ENCODE data around the gene ZBTB7C. TPM values are rescaled to one million over a fixed set of nuclear protein-coding genes. Genes with fewer than 3 reads are reported as not detected.

Gene ZBTB7C
- total and polyA plus RNA-seq, 2 of the 4 experiments (the other 2 are of a cell fraction) = not detected

GRCh38 chr18:48361801-48362200 is 47.4 kb downstream of the ZBTB7C start:
- dilution Hi-C loops (cut with HindIII; ENCODE audit: low sequenced_read_pairs, unreplicated experiment) (no loop called here), in situ Hi-C loops (cut with MboI; ENCODE audit: low sequenced_read_pairs) (no loop called here), intact Hi-C loops (cut with micrococcal nuclease) (no loop called here)
- ATAC-seq (ENCODE audit: low read depth) (no peak), DNase-seq (no peak)
- no peaks in the 10 kb centered on the region for H3K9me3 ChIP-seq (ENCODE audit: control insufficient read depth, insufficient read depth, low read length)
- H3K27ac ChIP-seq (ENCODE audit: insufficient read depth, low read length) = no peak overlapping the region
- no peak overlapping the region for H2BK120ac ChIP-seq (ENCODE audit: low read depth, low read length)
- no peak overlapping the region for H3K4ac ChIP-seq (ENCODE audit: low read depth, low read length)
- no peak overlapping the region for H2BK20ac ChIP-seq (ENCODE audit: low read depth, low read length)
- TF ChIP-seq FOS (IDR thresholded peaks at IDR 0.05; ENCODE audit: low read depth, low read length) (no peak), RCOR1 (IDR thresholded peaks at IDR 0.05; ENCODE audit: insufficient replicate concordance, low read length) (no peak), CHD1 (IDR thresholded peaks at IDR 0.05; ENCODE audit: low read depth, low read length) (no peak), POLR2A (IDR thresholded peaks at IDR 0.05; ENCODE audit: low read depth, low read length) (no peak), MXI1 (IDR thresholded peaks at IDR 0.05; ENCODE audit: borderline replicate concordance, low read depth, low read length) (no peak), RAD21 (IDR thresholded peaks at IDR 0.05; ENCODE audit: low read length) (no peak), SMC3 (IDR thresholded peaks at IDR 0.05; ENCODE audit: low read depth, low read length) (no peak), RFX5 (IDR thresholded peaks at IDR 0.05; ENCODE audit: low read depth, low read length) (no peak), MAFK (IDR thresholded peaks at IDR 0.05; ENCODE audit: low read depth, low read length) (no peak), USF2 (IDR thresholded peaks at IDR 0.05; ENCODE audit: low read depth, low read length) (no peak), NFE2L2 (IDR thresholded peaks at IDR 0.05; ENCODE audit: low read depth, low read length) (no peak), MAZ (IDR thresholded peaks at IDR 0.05; ENCODE audit: borderline replicate concordance, low read depth, low read length) (no peak), BHLHE40 (IDR thresholded peaks at IDR 0.05; ENCODE audit: low read depth, low read length) (no peak), CEBPB (IDR thresholded peaks at IDR 0.05; ENCODE audit: low read depth, low read length) (no peak)
- TF ChIP-seq, protein P1, sequence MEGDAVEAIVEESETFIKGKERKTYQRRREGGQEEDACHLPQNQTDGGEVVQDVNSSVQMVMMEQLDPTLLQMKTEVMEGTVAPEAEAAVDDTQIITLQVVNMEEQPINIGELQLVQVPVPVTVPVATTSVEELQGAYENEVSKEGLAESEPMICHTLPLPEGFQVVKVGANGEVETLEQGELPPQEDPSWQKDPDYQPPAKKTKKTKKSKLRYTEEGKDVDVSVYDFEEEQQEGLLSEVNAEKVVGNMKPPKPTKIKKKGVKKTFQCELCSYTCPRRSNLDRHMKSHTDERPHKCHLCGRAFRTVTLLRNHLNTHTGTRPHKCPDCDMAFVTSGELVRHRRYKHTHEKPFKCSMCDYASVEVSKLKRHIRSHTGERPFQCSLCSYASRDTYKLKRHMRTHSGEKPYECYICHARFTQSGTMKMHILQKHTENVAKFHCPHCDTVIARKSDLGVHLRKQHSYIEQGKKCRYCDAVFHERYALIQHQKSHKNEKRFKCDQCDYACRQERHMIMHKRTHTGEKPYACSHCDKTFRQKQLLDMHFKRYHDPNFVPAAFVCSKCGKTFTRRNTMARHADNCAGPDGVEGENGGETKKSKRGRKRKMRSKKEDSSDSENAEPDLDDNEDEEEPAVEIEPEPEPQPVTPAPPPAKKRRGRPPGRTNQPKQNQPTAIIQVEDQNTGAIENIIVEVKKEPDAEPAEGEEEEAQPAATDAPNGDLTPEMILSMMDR (conservative IDR thresholded peaks at IDR 0.05; ENCODE audit: low read depth, low read length) = no peak
- TF ChIP-seq, protein P2, sequence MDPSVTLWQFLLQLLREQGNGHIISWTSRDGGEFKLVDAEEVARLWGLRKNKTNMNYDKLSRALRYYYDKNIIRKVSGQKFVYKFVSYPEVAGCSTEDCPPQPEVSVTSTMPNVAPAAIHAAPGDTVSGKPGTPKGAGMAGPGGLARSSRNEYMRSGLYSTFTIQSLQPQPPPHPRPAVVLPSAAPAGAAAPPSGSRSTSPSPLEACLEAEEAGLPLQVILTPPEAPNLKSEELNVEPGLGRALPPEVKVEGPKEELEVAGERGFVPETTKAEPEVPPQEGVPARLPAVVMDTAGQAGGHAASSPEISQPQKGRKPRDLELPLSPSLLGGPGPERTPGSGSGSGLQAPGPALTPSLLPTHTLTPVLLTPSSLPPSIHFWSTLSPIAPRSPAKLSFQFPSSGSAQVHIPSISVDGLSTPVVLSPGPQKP (IDR thresholded peaks at IDR 0.05; ENCODE audit: borderline replicate concordance, low read depth, low read length) = no peak
- no peak overlapping the region for H3K9ac ChIP-seq (ENCODE audit: low read depth, low read length)
- H4K8ac ChIP-seq (ENCODE audit: low read depth in 2 of 2, low read length in 2 of 2) = no peak overlapping the region
- no peak overlapping the region for H2BK5ac ChIP-seq (ENCODE audit: low read depth, low read length, poor library complexity, severe bottlenecking)
- no peaks in the 10 kb centered on the region for H4K20me1 ChIP-seq (ENCODE audit: insufficient read depth, low read length)
- no peaks in the 10 kb centered on the region for H3K79me1 ChIP-seq (ENCODE audit: low read depth in 1 of 2, low read length in 2 of 2)
- H3K18ac ChIP-seq (ENCODE audit: low read depth, low read length) = no peak overlapping the region
- H4K5ac ChIP-seq (ENCODE audit: low read depth, low read length) = no peak overlapping the region
- H3K4me3 ChIP-seq (ENCODE audit: insufficient read depth, low read depth, low read length) = no peak overlapping the region
- H2BK15ac ChIP-seq (ENCODE audit: low read depth, low read length) = no peak overlapping the region
- H3K27me3 ChIP-seq (ENCODE audit: control insufficient read depth, insufficient read depth, low read length) = peaks cover 12% of the 10 kb centered on the region; the same call in 1 of the 2 replicates
- no peak overlapping the region for H2AK9ac ChIP-seq (replicated peaks; ENCODE audit: low read depth, low read length, poor library complexity)
- WGBS, 2 experiments (ENCODE audit: extremely low coverage in 2 of 2, insufficient read length in 1 of 2) = 63% methylated on average over 2 of the region's 4 CpGs; no CpG with 5 or more reads in 1 of the 2 experiments
- H3K14ac ChIP-seq (replicated peaks; ENCODE audit: low read depth, low read length) = no peak overlapping the region
- H3K36me3 ChIP-seq (ENCODE audit: control insufficient read depth, insufficient read depth, low read length) = no peaks in the 10 kb centered on the region
- H3K4me2 ChIP-seq (ENCODE audit: low read depth, low read length) = no peak overlapping the region
- H4K91ac ChIP-seq (ENCODE audit: insufficient read depth, low read depth, low read length) = no peak overlapping the region
- H3K4me1 ChIP-seq (ENCODE audit: control insufficient read depth, insufficient read depth, low read length) = no peaks in the 10 kb centered on the region
- no peak overlapping the region for H2AFZ ChIP-seq (replicated peaks; ENCODE audit: low read length, poor library complexity)
- H2AK5ac ChIP-seq (ENCODE audit: low read depth, low read length) = no peak overlapping the region
- POLR2A ChIA-PET (ENCODE audit: unreplicated experiment) = no interaction called here
- BruUV-seq (replicated peaks) = no TSS peak
- H3K9me1 ChIP-seq (ENCODE audit: insufficient read depth, low read length) = no peaks in the 10 kb centered on the region
- no peak overlapping the region for H3K56ac ChIP-seq (ENCODE audit: extremely low read depth, insufficient read depth, low read length)
- CTCF ChIA-PET = no interaction called here
- no peak overlapping the region for H3K23ac ChIP-seq (ENCODE audit: low read depth, low read length)
